Activated CD8-positive, alpha-beta memory T cell treated with anti-CD3 and anti-CD28 coated beads for 48 hours (primary cell): Measurements from ENCODE around the gene TMTC1.

Experiments
- DNase-seq, 3 experiments: peaks; one replicate each; pipeline ENCODE4 v3.0.0-alpha.2; 2020; ENCODE audit warnings: low read depth in 2 of 3, low spot score in 2 of 3

TMTC1 gene

GRCh38 chr12:29463198-29463597 is 320.5 kb downstream of the TMTC1 start:
- no peak for DNase-seq

- no peak for DNase-seq
Measured at GRCh38 chr12:29460082-29460481, 323.7 kb downstream of the TMTC1 start.

DNA sequence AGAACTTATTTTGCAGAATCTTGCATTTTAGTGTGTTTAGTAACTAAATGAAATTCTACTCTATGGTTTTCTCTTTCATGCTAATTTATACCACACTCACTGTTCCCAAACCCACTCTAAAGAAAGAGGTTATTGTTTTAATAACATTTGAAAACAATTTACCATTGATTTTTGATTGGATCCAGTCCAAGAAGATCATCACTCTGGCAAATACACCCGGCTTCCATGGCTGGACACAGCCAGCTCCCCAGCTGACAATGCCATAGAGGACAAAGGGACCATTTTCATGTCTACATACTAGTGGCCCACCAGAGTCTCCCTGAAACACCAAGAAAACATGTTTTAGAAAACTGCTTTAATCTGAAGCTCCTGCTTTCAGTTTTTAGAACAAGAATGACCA is 328.7 kb downstream of the TMTC1 start:
- no peak for DNase-seq

DNA sequence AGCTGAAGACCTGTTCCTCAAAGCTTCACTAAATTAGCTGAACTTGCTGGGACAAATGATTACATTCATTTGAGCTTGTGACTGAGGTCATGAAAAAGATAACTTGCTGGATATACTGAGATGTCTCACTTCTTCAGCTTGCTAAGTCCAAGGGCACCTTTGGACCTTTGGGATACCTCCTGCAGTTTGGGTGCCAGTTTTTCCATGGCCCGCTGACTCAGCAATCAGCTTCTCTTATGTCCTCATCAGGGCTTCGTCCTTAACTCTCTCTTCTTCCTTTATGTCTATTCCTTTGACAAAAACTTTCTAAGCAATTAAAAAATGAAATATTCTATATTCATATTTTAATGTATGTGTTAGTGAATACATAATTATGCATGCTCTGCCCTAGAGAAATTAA is 331.9 kb downstream of the TMTC1 start:
- DNase-seq: no peak
